NCI-H1694 treated with DMSO at 0.1 percent for 48 hours (cell line): ENCODE measurements around the gene CDX4.
"Not testable (repeated sequence)": the region's sequence is repeated elsewhere in the genome, so short reads cannot be mapped to it uniquely, and the experiment has no call there.

Experiments used
- DNase-seq: peaks from one replicate; lab custom pipeline; 2025; lab: John Stamatoyannopoulos, UW

CDX4 gene, protein sequence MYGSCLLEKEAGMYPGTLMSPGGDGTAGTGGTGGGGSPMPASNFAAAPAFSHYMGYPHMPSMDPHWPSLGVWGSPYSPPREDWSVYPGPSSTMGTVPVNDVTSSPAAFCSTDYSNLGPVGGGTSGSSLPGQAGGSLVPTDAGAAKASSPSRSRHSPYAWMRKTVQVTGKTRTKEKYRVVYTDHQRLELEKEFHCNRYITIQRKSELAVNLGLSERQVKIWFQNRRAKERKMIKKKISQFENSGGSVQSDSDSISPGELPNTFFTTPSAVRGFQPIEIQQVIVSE

DNA sequence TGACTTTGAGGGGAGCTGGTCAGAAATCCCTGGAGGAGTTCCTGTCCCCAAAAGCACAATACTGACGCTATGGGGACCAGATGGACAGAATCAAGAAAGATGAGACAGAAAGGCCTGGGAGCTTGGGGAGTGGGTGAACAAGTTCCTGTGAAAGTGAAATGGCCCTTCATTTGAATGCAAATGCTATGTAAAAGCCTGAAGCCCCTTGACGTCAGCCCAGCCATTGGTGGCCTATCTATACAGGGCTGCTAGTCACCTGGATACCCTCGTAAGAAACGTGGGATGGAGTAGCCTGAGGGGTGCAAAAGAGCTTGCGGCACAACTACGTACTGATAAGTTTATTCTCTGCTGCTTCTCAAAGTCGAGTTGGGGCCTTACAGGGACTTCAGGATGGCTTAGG is at the start of gene CDX4:
Gene CDX4, plus strand, starts transcription at position 223 of the 400 bp plus-strand sequence. CDS start 201 bp downstream, outside the sequence.
- no peak for DNase-seq

DNA sequence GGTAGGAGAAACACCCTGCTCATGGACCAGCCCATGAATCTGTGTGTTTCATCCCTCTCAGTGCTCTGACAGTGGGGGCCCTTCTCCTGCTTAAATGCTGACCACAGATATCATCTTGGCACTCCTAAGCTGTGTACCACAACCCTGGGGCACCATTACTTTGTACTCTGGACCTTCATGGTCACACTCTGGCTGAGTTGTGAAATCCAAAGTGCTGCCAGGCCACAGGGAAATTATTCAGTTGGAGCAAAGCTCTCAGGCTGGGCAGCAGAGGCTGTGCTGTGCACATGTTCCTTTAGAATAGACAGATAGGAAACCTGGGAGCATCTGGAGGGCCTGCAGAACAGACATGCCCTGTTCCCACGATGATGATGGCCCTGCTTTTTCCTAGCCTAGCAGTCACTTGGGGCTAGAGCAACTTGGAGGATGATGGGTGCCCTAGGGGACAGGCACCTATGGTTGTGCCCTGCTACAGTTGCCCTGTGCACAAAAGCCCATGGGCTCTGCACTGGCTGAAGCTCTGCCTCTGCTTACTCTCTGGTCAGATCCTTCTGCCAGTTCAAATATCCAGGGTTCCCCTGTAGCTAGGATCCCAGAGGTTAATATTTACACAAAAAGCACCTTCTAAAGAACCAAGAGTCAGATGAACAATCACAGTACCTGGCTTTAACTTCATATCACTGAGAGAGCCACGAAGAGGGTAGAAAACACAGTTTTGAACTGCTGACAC is 48.5 kb upstream of the CDX4 start:
- no peak for DNase-seq

DNA sequence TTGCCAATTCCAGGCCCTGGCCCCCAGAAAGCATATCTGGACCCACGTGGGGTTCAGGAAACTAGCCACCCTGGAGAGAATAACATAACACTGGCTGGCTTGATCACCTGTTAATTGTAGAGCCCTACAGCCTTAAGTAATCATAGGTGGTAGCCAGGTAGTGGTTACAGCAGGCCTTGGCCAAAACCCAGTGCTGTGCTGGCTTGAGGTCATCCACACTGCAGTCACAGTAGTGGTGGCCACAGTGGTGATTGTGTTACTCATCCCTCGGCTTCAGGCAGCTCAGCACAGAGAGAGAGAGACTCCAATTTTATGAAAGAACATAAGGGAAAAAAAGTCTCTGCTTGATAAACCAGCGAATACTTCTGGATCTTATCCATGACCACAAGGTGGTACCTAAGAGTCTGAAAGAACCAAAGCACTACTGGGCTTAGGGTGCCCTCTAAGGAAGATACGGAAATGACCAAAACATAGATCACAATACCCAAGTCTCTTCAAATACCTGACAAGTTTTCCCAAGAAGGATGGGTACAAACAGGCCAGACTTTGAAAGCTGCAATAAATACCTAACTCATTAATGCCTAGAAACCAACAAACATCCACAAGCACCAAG is 46.6 kb upstream of the CDX4 start:
- no peak for DNase-seq

DNA sequence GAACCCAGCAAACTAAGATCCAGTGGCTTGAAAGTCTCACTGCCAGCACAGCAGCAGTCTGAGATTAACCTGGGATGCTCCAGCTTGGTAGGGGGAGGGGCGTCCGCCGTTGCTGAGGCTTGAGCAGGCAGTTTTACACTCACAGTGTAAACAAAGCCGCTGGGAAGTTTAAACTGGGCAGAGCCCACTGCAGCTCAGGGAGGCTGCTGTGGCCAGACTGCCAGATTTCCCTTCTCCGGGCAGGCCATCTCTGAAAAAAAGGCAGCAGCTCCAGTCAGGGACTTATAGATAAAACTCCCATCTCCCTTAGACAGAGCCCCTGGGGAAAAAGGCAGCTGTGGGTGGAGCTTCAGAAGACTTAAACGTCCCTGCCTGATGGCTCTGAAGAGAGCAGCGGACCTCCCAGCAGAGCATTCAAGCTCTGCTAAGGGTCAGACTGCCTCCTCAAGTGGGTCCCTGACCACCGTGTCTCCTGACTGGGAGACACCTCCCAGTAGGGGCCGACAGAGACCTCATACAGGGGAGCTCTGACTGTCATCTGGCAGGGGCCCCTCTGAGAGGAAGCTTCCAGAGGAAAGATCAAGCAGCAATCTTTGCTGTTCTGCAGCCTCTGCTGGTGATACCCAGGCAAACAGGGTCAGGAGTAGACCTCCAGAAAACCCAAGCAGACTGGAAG is 45.1 kb upstream of the CDX4 start:
- DNase-seq = no peak

DNA sequence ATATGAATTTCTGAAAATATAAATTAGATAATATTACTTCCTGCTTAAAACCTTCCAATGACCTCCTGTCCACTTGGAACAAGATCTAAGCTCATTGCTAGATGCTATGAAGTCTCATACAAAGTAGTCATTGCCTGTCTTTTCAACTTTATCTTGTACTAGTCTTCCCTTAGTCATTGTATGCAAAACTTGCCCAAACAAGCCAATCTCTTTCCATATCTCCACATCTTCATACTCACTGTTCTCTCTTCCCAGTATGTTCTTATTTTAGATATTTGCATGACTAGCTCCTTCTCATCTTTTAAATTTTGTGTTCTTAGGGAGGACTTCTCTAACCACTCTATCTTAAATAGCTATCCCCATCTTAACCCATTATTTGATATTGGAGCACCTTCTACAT is 33.9 kb upstream of the CDX4 start:
- no peak for DNase-seq

DNA sequence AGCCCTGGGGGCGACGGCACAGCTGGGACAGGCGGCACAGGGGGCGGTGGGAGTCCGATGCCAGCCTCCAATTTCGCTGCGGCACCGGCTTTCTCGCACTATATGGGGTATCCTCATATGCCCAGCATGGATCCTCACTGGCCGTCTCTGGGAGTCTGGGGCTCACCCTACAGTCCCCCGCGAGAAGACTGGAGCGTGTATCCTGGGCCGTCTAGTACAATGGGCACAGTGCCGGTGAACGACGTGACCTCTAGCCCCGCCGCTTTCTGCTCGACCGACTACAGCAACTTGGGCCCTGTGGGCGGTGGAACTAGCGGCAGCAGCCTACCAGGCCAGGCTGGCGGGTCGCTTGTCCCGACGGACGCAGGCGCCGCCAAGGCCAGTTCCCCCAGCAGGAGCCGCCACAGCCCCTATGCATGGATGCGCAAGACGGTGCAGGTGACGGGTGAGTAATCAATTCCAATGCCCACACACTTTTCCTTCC is 500 bp downstream of the CDX4 start:
- no peak for DNase-seq

DNA sequence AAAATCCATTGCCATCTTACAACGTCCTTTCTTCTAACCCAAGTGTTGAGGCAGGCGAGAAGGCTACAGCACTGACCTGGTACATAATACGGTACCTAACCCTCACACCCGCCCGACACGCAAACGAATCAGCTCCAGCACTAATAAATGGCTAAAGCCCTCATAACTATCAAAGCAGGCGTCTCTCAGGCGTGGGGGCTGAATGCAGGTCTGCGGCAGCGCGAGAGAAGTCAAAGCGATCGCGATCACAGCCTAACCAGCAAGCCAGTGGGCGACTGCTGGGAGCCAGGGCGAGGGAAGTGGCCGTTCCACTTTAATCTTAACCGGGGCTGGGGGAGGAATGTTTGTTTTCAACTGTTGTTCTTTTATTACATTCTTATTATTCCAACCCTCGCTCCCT is 1.5 kb downstream of the CDX4 start:
- DNase-seq = no peak

DNA sequence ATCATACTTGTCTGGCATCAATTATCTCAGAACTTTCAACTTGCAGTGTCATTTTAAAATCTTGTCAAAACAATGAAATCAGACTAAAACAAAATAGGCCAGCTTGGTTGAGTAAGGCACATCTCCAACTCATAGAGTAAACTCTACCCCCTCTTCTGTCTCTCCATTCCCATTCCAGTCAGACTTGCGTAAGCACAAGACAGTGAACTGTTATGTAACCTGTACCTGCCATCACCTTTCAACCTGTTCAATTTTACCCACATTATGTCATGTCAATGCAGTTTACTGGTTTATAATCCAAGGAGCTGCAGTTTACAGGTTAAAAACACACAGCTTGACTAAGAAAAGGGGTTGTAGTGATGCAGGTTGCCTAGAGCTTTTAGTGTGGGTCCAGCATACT is 8.3 kb downstream of the CDX4 start:
- no peak for DNase-seq

DNA sequence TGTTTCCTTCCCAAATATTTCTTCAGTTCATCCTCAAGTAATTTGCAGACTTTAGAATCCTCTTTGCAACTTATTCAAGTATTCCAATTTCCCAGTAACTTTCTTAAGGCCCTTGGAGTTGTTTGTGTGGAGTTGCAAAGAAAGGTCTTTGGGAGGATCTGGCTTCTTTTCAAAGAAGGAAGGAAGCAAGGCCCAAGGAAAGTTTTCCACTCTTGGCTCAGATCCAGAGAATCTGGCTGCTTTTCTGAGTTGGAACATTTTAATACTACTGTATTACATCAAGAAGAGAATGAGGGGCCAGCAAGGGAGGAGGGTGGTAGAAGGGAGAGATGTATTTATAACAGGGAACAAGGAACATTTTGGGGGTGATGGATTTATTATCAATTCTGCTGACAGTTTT is 10.5 kb downstream of the CDX4 start:
- DNase-seq = no peak

DNA sequence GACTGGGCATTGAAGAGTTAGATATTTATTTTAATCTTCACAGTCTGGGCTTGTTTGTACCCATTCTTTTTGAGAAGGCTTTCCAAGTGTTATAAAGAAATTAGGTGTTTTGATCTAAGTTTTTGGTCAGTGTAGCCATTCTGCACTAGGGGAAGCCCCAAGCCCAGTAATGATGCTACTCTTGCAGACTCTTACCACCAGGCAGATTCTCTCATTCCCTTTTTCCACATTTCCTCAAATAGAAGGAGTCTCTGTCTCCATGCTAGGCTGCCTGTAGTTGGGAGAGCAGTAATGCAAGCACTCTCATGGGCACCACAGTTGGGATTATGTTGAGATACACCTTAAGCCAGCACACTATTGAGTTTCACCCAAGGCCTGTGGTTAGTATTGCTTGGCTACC is 21.5 kb downstream of the CDX4 start:
- no peak for DNase-seq

DNA sequence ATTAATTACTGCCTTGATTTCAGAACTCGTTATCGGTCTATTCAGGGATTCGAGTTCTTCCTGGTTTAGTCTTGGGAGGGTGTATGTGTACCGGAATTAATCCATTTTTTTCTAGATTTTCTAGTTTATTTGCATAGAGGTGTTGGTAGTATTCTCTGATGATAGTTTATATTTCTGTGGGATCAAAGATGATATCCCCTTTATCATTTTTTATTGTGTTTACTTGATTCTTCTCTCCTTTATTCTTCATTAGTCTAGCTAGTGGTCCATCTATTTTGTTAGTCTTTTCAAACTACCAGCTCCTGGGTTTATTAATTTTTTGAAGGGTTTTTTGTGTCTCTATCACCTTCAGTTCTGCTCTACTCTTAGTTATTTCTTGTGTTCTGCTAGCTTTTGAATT is 32.1 kb downstream of the CDX4 start:
- DNase-seq = no peak

DNA sequence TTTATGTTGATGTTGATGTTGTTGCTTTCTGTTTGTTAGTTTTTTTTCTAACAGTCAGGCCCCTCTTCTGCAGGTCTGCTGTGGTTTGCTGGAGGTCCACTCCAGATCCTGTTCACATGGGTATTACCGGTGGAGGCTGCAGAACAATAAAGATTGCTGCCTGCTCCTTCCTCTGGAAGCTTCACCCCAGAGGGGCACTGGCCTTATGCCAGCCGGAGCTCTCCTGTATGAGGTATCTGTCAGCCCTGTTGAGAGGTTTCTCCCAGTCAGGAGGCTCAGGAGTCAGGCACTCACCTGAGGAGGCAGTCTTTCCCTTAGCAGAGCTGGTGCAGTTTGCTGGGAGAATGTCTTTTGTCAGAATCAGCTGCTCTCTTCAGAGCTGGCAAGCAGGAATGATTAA is 34.7 kb downstream of the CDX4 start:
- no peak for DNase-seq

DNA sequence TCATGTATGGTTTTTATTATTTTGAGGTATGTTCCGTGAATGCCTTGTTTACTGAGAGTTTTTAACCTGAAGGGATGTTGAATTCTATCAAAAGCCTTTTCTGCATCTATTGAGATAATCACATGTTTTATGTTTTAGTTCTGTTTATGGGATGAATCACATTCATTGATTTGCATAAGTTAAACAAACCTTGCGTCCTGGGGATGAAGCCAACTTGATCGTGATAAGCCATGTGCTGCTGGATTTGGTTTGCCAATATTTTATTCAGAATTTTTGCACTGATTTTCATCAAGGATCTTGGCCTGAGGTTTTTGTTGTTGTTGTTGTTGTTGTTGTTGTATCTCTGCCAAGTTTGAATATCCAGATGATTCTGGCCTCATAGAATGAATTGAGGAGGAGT is 43.8 kb downstream of the CDX4 start:
- no peak for DNase-seq

DNA sequence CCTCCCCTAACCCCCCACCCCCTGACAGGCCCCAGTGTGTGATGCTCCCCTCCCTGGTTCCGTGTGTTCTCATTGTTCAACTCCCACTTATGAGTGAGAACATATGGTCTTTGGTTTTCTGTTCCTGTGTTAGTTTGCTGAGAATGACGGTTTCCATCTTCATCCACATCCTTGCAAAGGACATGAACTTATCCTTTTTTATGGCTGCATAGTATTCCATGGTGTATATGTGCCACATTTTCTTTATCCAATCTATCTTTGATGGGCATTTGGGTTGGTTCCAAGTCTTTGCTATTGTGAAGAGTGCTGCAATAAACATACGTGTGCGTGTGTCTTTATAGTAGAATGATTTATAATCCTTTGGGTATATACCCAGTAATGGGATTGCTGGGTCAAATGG is 45.3 kb downstream of the CDX4 start:
- not testable (repeated sequence) for DNase-seq
